Neuronal stem cell (in vitro differentiated cells): ENCODE data around the gene ACAA1.

Source experiments
- DNase-seq: peaks from one replicate; pipeline ENCODE4 v3.0.0-alpha.2; 2013; ENCODE audit warnings: low spot score
- H2AFZ ChIP-seq: one replicate; pipeline ENCODE4 v1.6.1; 2013; ENCODE audit warnings: mild to moderate bottlenecking, low read length, inconsistent platforms
- H2AK5ac ChIP-seq: 2 replicates; pipeline ENCODE4 v1.6.1; 2013; ENCODE audit warnings: low read depth, mild to moderate bottlenecking, inconsistent platforms, low read length, moderate library complexity, mixed read lengths
- H2BK120ac ChIP-seq: 2 replicates; pipeline ENCODE4 v1.6.1; 2013; ENCODE audit warnings: low read depth, mild to moderate bottlenecking, inconsistent platforms, low read length, moderate library complexity, mixed read lengths
- H2BK12ac ChIP-seq: one replicate; pipeline ENCODE4 v1.6.1; 2013; ENCODE audit warnings: low read length, inconsistent platforms
- H2BK15ac ChIP-seq: 2 replicates; pipeline ENCODE4 v1.6.1; 2013; ENCODE audit warnings: mild to moderate bottlenecking, low read length, inconsistent platforms, mixed read lengths
- H2BK5ac ChIP-seq: one replicate; pipeline ENCODE4 v1.6.1; 2013; ENCODE audit warnings: inconsistent platforms, mild to moderate bottlenecking, low read length, moderate library complexity
- H3K14ac ChIP-seq: one replicate; pipeline ENCODE4 v1.6.1; 2013; ENCODE audit warnings: low read length, inconsistent platforms
- H3K18ac ChIP-seq: 2 replicates; pipeline ENCODE4 v1.6.1; 2013; ENCODE audit warnings: low read length, inconsistent platforms
- H3K23ac ChIP-seq: 2 replicates; pipeline ENCODE4 v1.6.1; 2013; ENCODE audit warnings: low read depth, mild to moderate bottlenecking, mixed read lengths, low read length, inconsistent platforms; ENCODE audit not compliant: poor library complexity
- H3K27ac ChIP-seq: replicated peaks from 3 replicates; pipeline ENCODE4 v1.5.1; 2013; ENCODE audit warnings: low read length, inconsistent platforms
- H3K27me3 ChIP-seq, 3 experiments: 2 replicates each; pipeline ENCODE4 v1.6.1; 2013; ENCODE audit warnings: low read length in 3 of 3, mild to moderate bottlenecking in 2 of 3, inconsistent platforms in 1 of 3, low read depth in 1 of 3, mixed read lengths in 1 of 3, moderate library complexity in 1 of 3; ENCODE audit not compliant: control insufficient read depth in 3 of 3, insufficient read depth in 3 of 3
- H3K36me3 ChIP-seq, 2 donors: replicated peaks in 1 of 2; 2 replicates each; pipeline ENCODE4 v1.6.1; 2013; ENCODE audit warnings: low read length in 2 of 2; ENCODE audit not compliant: control insufficient read depth in 2 of 2, insufficient read depth in 2 of 2
- H3K4ac ChIP-seq: 2 replicates; pipeline ENCODE4 v1.6.1; 2013; ENCODE audit warnings: inconsistent platforms, mild to moderate bottlenecking, low read length, moderate library complexity
- H3K4me1 ChIP-seq, 2 donors: 1 replicate in 1 of 2; 2 replicates in 1 of 2; pipeline ENCODE4 v1.6.1; 2013; ENCODE audit warnings: low read length in 2 of 2, low read depth in 1 of 2; ENCODE audit not compliant: control insufficient read depth in 2 of 2, insufficient read depth in 1 of 2
- H3K4me2 ChIP-seq: one replicate; pipeline ENCODE4 v1.6.1; 2013; ENCODE audit warnings: mild to moderate bottlenecking, low read length, inconsistent platforms; ENCODE audit not compliant: insufficient read depth, poor library complexity, severe bottlenecking
- H3K4me3 ChIP-seq, 2 donors: 2 replicates each; pipeline ENCODE4 v1.5.1; 2013; ENCODE audit warnings: low read length in 2 of 2, mild to moderate bottlenecking in 2 of 2, inconsistent platforms in 1 of 2, moderate library complexity in 1 of 2
- H3K79me1 ChIP-seq: one replicate; pipeline ENCODE4 v1.6.1; 2013; ENCODE audit warnings: low read depth, mild to moderate bottlenecking, inconsistent platforms, low read length, moderate library complexity
- H3K9ac ChIP-seq: one replicate; pipeline ENCODE4 v1.6.1; 2013; ENCODE audit warnings: mild to moderate bottlenecking, low read depth, low read length, inconsistent platforms; ENCODE audit not compliant: poor library complexity
- H3K9me3 ChIP-seq, 2 donors: replicated peaks in 1 of 2; 2 replicates each; pipeline versions ENCODE3 to v1.6.1; 2013; ENCODE audit warnings: low read length in 2 of 2, mild to moderate bottlenecking in 2 of 2, inconsistent platforms in 1 of 2, low read depth in 1 of 2, mixed read lengths in 1 of 2, moderate library complexity in 1 of 2; ENCODE audit not compliant: control insufficient read depth in 2 of 2, insufficient read depth in 1 of 2
- H4K8ac ChIP-seq: one replicate; pipeline ENCODE4 v1.6.1; 2013; ENCODE audit warnings: low read depth, mild to moderate bottlenecking, inconsistent platforms, low read length, moderate library complexity
- H4K91ac ChIP-seq: one replicate; pipeline ENCODE4 v1.6.1; 2013; ENCODE audit warnings: low read length, low read depth, mild to moderate bottlenecking, inconsistent platforms; ENCODE audit not compliant: poor library complexity
- WGBS, 2 donors: extraction: QIAGEN DNeasy Blood & Tissue Kit; methylation state at CpG; one replicate each; pipeline ENCODE4 v1.1.7; 2013; ENCODE audit warnings: missing lambda C conversion rate in 2 of 2, mixed read lengths in 1 of 2; ENCODE audit not compliant: insufficient read length in 2 of 2, insufficient replicate concordance in 1 of 2; ENCODE audit errors: extremely low coverage in 2 of 2; 5-methylcytosine and 5-hydroxymethylcytosine counted together

ACAA1 gene

GRCh38 chr3:38124324-38125122 is 12.4 kb downstream of the ACAA1 start:
- Histone ChIP-seq H3K27me3 (no peaks in the 10 kb centered on the region), H2BK12ac (no peak overlapping the region), H3K9ac (no peak overlapping the region), H3K4me2 (no peak overlapping the region), H3K79me1 (peaks cover 2% of the 10 kb centered on the region), H3K4me3 (no peak overlapping the region), H2AFZ (no peak overlapping the region), H3K14ac (no peak overlapping the region), H3K36me3 (peaks cover 57 to 97% of the 10 kb centered on the region in 2 donors), H3K4me1 (no peaks in the 10 kb centered on the region), H3K4ac (no peak overlapping the region), H4K8ac (no peak overlapping the region), H3K18ac (no peak overlapping the region), H2BK5ac (no peak overlapping the region), H2BK120ac (no peak overlapping the region), H3K9me3 (peaks cover 0 to 2% of the 10 kb centered on the region in 2 donors), H3K27ac (no peak overlapping the region), H3K23ac (no peak overlapping the region), H2AK5ac (no peak overlapping the region), H2BK15ac (no peak overlapping the region), H4K91ac (no peak overlapping the region)
- no CpG with 5 or more reads among the region's 7 CpGs for WGBS, 2 donors
- DNase-seq, result no peak

- Histone ChIP-seq H3K4me3 (no peak overlapping the region), H2BK12ac (no peak overlapping the region), H3K36me3 (peaks cover 48 to 92% of the 10 kb centered on the region in 2 donors), H2AFZ (no peak overlapping the region), H3K9ac (no peak overlapping the region), H3K79me1 (peaks cover 2% of the 10 kb centered on the region), H2BK120ac (no peak overlapping the region), H3K14ac (no peak overlapping the region), H3K23ac (no peak overlapping the region), H2BK5ac (no peak overlapping the region), H2AK5ac (no peak overlapping the region), H3K4ac (no peak overlapping the region), H2BK15ac (no peak overlapping the region), H3K18ac (no peak overlapping the region), H3K4me2 (no peak overlapping the region), H4K8ac (no peak overlapping the region), H3K4me1 (no peaks in the 10 kb centered on the region), H4K91ac (no peak overlapping the region), H3K27me3 (no peaks in the 10 kb centered on the region), H3K9me3 (peaks cover 0 to 2% of the 10 kb centered on the region in 2 donors), H3K27ac (no peak overlapping the region)
- WGBS, 2 donors, result no CpG with 5 or more reads among the region's 9 CpGs
- no peak for DNase-seq
Observed at GRCh38 chr3:38122712-38123290, 14.1 kb downstream of the ACAA1 start.

- Histone ChIP-seq H3K18ac (no peak overlapping the region), H3K23ac (peak overlapping the region; percentile 55), H3K4ac (peak overlapping the region; percentile 23), H2AK5ac (no peak overlapping the region), H3K4me3 (no peak overlapping the region), H4K91ac (no peak overlapping the region), H2BK15ac (no peak overlapping the region), H3K14ac (no peak overlapping the region), H3K9ac (no peak overlapping the region), H3K4me1 (no peaks in the 10 kb centered on the region), H3K27ac (no peak overlapping the region), H3K27me3 (no peaks in the 10 kb centered on the region), H2AFZ (no peak overlapping the region), H3K4me2 (no peak overlapping the region), H3K79me1 (peaks cover 2% of the 10 kb centered on the region), H4K8ac (peak overlapping the region; percentile 17), H2BK5ac (peak overlapping the region; percentile 66), H2BK12ac (no peak overlapping the region), H3K9me3 (peaks cover 0 to 2% of the 10 kb centered on the region in 2 donors), H2BK120ac (no peak overlapping the region), H3K36me3 (peaks cover 46 to 85% of the 10 kb centered on the region in 2 donors)
- WGBS, 2 donors, result no CpG with 5 or more reads among the region's 13 CpGs
- DNase-seq, result no peak
Observed at GRCh38 chr3:38121832-38122461, 15.0 kb downstream of the ACAA1 start.

- Histone ChIP-seq H2BK5ac (peak overlapping the region; percentile 66), H2BK12ac (no peak overlapping the region), H2BK120ac (no peak overlapping the region), H3K27ac (no peak overlapping the region), H3K36me3 (peaks cover 46 to 80% of the 10 kb centered on the region in 2 donors), H3K4me3 (no peak overlapping the region), H3K9ac (no peak overlapping the region), H3K4me1 (no peaks in the 10 kb centered on the region), H3K23ac (peak overlapping the region; percentile 55), H3K4ac (no peak overlapping the region), H3K79me1 (peaks cover 2% of the 10 kb centered on the region), H3K18ac (no peak overlapping the region), H3K14ac (no peak overlapping the region), H3K4me2 (no peak overlapping the region), H4K8ac (no peak overlapping the region), H3K9me3 (peaks cover 0 to 2% of the 10 kb centered on the region in 2 donors), H2AFZ (no peak overlapping the region), H4K91ac (no peak overlapping the region), H2BK15ac (no peak overlapping the region), H3K27me3 (no peaks in the 10 kb centered on the region), H2AK5ac (no peak overlapping the region)
- WGBS, 2 donors, result no CpG with 5 or more reads among the region's 9 CpGs
- DNase-seq, result no peak
Observed at GRCh38 chr3:38121451-38121831, 15.5 kb downstream of the ACAA1 start.
